ENCODE data around the gene ZNF827.

ZNF827 gene

DNA sequence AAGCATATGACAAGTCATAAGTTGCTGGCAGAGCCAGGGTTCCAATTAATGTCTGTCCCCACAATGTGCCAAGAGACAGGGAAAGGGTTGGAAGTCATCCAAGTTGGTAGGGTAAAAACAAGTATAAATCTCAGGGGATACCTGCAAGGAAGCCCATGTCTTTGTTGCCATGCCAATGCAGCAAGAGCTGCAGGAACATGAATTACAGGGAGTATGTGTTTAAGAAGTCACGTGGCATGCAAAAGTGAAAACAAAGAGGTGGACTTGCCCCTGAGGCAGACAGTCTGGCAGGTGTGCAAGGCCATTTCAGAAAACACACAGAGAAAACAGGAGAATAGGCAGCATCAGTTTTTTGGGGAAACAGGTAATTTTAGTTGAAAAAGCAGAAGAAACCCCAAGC lies 229.3 kb downstream of the ZNF827 start:
- no peak overlapping the region for H3K4me2 ChIP-seq (ENCODE audit: low read length)
- H3K79me2 ChIP-seq = no peaks in the 10 kb centered on the region
- H3K27ac ChIP-seq = no peak overlapping the region
- H3K4me1 ChIP-seq = no peaks in the 10 kb centered on the region
- H3K27me3 ChIP-seq (ENCODE audit: control insufficient read depth, insufficient read depth, low read length) = no peaks in the 10 kb centered on the region
- TF ChIP-seq, protein P1, sequence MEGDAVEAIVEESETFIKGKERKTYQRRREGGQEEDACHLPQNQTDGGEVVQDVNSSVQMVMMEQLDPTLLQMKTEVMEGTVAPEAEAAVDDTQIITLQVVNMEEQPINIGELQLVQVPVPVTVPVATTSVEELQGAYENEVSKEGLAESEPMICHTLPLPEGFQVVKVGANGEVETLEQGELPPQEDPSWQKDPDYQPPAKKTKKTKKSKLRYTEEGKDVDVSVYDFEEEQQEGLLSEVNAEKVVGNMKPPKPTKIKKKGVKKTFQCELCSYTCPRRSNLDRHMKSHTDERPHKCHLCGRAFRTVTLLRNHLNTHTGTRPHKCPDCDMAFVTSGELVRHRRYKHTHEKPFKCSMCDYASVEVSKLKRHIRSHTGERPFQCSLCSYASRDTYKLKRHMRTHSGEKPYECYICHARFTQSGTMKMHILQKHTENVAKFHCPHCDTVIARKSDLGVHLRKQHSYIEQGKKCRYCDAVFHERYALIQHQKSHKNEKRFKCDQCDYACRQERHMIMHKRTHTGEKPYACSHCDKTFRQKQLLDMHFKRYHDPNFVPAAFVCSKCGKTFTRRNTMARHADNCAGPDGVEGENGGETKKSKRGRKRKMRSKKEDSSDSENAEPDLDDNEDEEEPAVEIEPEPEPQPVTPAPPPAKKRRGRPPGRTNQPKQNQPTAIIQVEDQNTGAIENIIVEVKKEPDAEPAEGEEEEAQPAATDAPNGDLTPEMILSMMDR (IDR thresholded peaks at IDR 0.05) = no peak
- no peak overlapping the region for H3K4me3 ChIP-seq (ENCODE audit: low read depth, low read length)
- H3K9ac ChIP-seq = no peak overlapping the region
- no peaks in the 10 kb centered on the region for H3K9me3 ChIP-seq (ENCODE audit: control insufficient read depth, low read length)
- no peaks in the 10 kb centered on the region for H3K36me3 ChIP-seq (ENCODE audit: control insufficient read depth, insufficient read depth, low read length)
- H2AFZ ChIP-seq = no peak overlapping the region
